HG02623 (cell line): ENCODE measurements around the gene JPT2.

Source experiments
- ATAC-seq: cut with Tn5 transposase; IDR thresholded peaks from one replicate; pipeline ENCODE4 v1.9.1; 2021; ENCODE audit warnings: moderate library complexity; ENCODE audit not compliant: unreplicated experiment

The JPT2 gene, protein sequence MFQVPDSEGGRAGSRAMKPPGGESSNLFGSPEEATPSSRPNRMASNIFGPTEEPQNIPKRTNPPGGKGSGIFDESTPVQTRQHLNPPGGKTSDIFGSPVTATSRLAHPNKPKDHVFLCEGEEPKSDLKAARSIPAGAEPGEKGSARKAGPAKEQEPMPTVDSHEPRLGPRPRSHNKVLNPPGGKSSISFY

DNA sequence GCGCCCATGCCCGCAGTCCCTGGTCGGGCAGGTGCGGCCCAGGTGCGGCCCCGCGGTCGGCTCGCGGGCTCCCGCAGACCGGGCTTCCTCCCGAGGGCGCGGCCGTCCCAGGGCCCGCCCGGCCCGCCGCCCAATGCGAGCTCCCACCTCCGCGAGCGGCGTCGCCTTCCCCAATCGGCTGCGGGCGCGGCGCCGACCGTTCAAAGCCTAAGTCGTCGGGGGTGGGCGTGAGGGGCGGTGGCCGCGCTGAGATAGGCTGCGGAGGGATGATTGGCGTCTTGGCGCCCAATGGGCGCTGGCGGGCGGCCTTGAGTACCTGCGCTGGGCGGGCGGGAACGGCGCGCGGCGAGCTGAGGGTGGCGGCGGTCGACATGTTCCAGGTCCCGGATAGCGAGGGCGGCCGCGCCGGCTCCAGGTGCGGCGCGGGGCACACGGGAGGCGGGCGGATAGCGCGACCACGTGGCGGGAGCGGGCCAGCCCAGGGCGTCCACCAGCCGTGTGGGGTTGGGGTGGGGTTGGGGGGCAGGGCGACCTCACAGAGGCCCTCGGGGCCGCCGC lies at the start of gene JPT2:
Gene JPT2, plus strand, starts transcription at position 338 of the 558 bp plus-strand sequence. Its CDS starts 34 bp downstream, at position 372.
- peak; percentile 92 for ATAC-seq

DNA sequence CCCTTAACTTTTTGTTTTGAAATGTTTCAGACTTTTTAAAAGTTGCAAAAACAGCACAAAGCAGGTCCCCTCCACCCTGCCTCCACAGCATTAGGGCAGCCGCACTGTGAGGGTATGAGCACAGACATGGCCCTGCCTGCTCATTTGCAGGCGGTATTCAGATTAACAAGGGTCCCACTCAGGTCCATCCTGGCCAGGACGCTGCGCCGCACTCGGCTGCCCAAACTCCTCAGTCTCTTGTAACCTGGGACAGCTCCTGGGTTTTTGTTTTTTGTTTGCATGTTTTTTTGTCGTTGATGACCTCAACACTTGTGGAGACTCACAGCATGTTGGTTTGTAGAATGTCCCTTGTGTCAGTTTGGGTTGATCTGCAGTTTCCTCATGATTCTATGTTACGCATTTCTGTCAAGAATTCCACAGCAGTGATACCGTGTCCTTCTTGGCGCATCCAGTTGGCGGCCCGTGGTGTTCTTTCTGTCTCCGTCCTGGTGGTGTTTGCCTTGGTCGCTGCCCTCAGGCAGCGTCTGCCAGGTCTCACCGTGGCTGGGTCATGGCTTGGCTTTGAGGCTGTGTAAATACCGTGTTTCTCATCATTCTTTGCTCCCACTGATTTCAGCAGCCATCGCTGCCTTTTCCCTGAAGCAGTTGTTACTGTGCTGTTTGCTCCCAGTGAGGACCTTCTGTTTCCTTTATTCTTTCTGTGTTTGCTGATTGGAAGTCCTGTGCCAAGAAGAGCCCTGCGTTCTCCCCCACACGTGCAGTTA lies 47.4 kb upstream of the JPT2 start:
- ATAC-seq, result no peak

DNA sequence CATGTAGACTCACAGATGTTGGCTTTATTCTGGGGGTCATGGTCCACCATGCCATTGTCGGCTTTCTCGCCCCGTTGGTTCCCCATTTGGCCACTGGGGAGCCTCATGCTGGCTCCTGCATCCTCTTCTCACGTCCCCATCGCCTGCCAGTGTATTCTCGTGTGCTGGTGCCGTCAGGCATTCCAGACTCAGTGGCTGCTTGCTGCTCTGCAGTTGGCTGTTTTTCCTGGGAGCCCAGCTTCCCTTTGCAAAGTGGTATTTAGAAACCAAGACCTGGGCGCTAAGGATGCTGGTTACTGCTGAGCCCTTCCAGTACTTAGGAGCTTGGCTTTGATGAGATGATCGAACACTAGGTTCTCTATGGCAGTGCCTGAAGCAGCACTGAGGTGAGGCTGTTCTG lies 46.8 kb upstream of the JPT2 start:
- ATAC-seq, result no peak

DNA sequence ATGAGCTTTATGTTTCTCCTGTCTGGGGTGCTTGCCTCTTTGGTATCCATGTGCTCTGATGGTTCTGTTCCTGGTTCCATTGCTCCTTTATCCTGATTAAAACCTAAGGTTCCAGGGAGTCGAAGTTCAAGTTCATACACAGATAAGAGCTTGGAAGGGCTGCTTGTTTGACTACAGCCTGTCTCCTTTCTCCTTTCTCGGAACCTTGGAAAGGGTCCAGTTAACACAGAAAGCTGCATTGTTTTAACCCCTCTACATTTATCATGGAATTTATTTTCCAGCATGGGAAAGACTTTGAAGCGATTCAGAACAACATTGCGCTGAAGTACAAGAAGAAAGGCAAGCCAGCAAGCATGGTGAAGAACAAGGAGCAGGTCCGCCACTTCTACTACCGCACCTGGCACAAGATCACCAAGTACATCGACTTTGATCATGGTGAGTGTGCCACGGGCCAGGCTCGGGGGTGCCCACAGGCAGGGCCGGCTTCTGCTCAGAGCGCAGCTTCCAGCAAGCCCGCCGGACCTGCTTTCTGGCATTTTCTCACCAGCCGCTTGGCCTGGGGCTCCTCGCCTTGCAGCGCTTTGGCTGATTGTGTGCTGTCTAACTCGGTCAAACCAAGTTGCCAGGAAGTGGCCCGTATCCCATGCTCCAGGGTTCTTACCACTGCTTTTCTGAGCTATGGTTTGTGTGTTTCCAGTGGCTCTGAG lies 46.0 kb upstream of the JPT2 start:
- ATAC-seq, result no peak

DNA sequence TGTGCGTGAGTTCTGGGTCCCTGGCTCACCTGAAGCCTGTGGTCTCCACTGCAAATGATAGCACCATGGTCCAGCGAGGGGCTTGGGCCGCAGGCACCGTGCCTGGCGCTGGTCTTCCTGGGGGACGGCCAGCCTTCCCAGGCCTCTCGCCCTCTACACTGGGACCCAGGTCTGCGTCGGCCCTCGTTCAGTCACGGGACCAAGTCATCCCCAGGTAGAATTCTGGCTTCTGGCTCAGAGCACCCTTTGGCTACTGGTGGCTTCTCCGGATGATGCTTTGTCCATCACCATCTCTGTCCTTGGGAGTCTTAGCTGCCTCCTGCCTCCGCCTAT lies 45.5 kb upstream of the JPT2 start:
- no peak for ATAC-seq

DNA sequence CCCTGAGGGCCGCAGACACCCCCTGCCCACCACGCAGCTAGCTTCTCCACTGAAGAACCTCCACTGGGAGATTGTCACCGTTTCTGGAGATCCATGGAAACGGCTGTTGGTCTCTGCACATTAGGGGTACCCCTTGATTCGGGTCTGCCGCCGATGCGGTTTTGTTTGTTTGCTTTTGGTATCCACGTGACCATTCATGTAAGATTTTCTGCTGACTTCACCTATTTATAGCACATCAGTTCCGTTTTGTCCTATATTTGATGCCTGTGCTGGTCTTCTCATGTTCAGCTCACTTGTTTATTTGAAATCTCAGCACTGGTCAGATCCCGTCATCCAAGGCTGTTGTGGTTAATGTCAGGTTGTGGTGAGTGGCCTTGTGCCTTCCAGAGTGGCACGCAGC lies 44.8 kb upstream of the JPT2 start:
- no peak for ATAC-seq

DNA sequence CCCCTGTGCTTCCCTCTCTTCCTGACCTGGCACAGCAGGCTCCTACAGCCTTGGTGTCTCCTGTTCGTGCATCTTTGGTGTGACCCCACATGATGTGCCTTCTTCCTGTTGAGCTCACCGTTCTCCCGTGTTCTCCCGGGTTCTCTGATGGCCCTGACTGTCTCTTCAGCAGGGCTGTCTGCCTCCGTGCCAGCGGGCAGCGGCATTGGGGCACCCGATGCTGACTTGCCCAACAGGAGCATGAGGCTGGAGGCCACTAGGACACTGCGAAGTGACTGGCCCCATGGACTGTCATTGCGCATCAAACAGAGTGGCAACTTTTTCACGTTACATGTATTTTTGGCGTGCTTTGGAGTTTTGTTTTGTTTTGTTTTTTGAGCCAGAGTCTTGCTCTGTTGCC lies 43.5 kb upstream of the JPT2 start:
- ATAC-seq, result no peak

DNA sequence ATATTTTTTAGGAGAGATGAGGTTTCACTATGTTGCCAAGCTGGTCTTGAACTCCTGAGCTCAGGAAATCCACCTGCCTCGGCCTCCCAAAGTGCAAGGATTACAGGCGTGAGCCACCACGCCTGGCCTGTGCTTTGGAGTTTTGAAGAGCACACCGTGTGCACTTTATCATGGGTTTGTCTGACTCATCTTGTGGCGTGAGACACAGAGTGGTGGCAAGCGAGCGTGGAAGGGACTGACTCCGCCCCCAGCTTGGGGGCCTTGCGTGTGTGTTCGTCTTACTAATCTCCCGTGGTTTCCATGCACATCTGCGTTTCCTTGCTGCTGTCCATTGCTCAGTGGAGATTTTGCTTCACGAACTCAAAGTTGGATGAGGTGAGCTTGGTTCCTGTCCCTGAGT lies 43.0 kb upstream of the JPT2 start:
- no peak for ATAC-seq

DNA sequence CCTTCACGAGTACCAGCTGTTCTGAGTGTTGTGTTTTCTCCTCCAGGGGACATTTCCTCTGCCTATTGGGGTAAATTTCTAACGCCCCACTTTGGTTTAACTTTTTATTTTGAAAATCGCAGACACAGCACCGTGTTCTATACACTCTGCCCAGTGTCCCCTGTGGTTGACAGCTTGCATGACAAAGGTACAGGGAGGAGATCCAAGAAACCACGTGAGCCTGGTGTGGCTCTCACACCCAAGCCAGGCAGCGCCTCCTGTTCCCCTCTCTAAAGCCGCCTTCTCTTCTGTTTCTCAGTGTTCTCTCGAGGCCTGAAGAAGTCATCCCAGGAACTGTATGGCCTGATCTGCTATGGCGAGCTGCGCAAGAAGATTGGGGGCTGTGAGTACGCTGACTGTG lies 40.6 kb upstream of the JPT2 start:
- ATAC-seq, result no peak

DNA sequence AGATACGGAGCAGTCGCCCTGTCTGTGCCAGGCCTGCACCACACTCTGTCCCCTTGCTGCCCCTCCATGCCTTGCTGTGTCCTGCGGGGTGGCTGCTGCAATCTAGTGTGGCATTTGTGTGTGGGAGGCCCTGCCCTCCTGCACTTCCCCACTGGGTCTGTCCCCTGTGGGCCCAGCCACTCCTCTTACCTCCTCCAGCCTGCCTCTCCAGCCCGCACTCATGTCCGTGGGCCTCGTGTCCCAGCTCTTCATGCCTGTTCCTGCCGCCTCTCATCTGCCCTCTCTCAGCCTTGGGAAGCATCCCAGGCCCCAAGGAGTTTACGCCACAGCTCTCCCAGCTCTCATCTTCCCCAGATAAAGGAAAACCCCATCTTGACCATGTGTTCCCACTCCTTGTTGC lies 39.3 kb upstream of the JPT2 start:
- no peak for ATAC-seq

DNA sequence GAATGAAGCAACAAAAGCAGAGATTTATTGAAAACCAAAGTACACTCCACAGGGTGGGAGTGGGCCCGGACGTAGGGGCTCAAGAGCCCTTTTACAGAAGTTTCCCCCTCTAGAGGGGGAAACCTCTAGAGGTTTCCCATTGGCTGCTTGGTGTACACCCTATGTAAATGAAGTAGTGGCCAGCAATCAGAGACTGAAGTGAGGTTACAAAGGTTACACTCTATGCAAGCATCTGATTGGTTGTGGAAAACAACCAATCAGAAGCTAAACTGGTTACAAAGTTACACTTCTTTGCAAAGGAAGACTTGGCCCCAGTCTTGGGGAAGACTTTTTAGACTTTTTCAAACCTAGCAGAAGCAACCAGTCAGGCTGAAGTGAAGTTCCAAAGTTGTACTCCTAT lies 38.8 kb upstream of the JPT2 start:
- ATAC-seq, result no peak

DNA sequence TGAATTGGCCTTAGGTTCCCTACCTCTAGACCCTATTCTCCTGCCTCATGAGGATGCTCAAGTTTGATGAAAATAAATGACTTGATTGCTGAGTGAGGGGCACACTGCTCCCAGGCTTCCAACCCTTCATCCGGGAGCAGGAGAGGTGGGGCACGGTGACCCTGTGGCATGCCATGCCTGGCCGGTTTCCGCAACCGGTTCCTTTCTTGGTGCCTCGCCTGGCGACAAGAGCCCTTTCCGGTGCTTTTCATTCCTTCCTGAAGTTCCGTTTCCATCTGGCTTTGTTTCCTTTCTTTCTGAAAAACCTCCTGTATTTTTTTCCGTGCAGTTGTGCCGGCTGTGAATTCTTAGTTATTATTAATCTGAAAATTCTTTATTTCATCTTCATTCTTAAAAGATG lies 38.2 kb upstream of the JPT2 start:
- no peak for ATAC-seq

DNA sequence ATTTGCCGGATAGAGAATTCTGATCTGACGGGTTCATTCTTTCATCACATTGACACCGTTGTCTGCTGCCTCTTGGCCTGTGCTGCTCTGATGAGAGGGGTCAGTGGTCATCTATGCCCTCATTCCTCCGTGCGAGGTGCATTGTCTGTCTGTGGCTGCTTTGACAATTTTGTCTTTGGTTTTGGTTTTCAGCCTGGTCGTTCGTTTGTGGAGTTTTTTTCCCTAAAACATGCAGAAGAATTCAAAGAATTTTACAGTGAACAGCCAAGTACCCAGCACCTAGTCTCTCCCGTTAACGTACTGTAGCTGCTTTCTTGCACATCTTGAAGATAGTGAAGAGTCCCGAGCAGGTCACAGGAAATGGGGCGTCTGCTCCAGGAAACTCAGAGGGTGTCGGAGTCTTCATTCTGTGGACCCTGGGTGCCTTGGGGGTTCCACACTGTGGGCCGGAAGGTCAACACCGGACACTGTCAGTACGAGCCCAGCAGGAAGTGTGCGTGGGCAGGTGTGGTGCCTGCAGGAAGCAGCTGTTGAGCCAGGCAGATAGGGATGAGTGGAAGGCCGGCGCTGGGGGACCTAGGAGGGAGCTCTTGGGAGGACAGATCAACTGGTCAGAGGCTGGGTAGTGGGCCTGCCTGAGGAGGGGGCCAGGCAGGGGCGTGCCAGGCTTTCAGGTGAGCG lies 37.7 kb upstream of the JPT2 start:
- no peak for ATAC-seq

DNA sequence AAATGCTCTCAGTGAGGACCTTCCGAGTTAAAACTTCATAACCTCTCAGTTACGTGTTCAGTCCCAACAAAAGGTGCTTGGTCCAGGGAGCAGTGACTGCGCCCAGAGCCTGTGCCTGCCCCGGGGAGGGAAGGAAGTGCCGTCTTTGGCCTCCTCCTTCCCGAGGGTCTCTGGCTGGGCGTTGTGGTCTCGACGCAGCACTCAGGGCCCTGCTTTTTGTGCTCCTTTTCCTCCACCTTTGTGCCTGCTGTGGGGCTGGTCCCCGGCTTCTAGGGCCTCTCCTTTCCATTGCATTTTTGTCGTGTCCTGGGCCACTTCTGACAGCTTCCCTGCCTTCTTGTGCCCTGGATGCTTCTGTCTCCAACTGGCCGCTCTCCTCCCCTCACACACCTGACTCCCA lies 36.8 kb upstream of the JPT2 start:
- ATAC-seq, result no peak

DNA sequence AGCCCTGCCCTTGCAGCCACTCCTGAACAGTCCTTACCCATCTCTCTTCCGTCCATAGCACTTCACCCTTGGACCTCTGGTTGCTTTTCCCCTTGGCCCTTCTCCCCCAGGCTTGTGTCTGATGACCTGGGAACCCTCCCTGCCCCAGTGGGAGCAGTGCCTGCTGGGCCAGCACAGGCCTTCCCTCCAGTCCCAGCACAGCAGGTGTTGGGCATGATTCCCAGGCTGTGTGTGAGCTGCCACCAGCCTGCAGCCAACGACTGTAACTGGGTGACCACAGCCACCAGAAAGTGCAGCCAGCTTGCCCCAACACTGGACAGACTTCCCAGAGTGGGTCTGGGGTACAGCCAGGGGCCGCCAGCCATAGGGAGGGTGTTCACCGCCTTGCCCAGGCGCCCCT lies 35.9 kb upstream of the JPT2 start:
- no peak for ATAC-seq

DNA sequence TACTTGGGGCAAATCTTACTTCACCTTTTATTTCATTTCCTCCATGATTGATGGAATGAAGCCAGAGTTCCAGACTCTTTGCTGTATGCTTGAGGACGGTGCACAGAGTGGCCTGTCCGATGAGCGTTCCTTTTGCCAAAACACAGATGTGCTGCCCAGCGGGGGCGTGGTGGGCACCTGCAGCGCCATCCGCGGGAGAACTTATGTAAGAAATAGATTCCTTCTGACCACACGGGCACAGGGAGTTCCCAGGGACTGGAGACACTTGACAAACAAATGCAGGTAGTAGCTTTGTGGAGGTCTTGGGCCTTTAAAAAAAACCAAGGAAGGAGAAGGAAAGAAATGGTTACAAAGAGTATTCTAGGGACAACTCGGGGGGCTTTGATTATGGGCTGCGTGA lies 35.3 kb upstream of the JPT2 start:
- no peak for ATAC-seq

DNA sequence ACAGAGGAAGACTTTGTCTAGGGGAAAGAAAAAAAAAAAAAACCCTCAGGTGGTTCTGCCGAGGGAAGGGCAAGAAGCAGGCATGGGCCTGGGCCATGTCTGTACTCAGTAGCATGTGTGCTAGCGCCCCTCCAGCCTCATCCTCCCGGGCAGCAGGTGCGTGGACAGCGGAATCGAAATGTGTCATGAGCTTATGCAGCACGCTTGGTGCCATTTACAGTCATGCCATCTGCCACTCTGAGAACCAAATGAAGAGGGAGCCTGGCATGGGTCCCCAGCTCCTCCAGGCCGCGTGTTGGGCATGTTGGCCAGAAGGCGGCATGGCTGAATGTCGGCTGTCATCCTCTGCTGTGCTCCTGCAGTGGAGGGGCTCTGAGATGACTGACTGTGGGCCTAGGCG lies 34.6 kb upstream of the JPT2 start:
- ATAC-seq, result no peak

DNA sequence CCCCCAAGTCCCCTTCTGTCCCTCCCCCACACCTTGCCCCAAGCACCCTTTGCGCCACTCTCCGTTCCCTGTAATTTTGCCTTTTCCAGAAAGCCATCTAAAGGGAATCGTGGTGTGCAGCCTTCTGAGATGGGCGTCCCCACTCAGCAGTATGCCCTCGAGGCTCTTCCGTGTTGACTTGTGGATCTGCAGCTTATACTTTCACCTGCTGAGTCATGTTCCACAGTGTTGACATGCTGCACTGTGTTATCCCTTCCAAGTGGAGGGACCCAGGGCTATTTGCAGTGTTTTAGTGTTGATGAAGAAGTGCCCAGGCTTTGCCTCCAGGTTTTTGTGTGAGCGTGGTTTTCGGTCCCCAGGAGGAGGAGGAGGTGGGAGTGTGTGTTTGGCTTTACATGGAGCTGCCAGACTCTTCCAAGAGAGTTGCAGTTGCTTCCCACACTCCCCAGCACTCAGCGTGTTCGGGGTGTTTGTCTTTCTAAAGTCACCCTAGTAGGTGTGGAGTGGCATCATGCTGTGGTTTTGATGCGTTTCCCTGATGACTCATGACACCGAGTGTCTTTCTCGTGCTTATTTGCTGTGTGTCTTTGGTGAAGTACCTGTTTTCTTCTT lies 32.1 kb upstream of the JPT2 start:
- no peak for ATAC-seq

DNA sequence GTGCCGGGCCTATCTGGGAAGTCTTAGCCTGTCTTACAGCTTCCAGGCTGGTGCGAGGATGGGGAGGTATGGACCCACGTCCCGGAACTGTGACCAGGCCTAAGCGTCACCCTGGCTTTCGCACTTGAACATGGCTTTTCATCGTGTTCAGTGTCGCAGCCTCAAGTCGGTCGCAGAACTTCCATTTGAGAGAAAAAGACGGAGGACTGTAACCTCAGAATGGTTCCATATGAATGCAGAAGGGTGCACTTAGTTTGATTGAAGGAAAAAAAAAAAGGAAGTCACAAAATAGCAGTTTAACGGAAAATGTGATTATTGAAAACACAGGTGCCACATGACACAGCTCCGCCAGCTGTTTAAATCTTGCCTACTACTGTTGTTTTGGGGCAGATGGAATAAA lies 30.2 kb upstream of the JPT2 start:
- ATAC-seq, result no peak

DNA sequence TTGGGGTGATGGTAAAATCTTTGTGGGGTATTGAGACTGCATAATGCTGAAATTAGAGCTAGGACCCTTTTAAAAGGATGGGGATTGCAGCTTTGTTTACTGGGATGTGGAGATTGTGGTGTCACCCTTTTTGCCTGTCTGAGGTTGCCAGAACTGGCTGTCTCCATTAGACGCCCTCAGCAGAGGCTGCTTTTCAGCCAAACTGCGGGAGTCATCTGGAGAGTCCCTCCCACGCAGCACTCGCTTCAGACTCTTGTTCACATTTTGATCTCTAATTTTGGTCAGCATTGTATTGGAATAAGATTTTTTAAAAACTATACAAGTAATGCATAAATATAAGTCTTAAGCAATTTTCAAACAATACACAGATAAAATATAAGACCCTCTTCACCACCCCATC lies 27.9 kb upstream of the JPT2 start:
- ATAC-seq, result no peak
